ENCODE measurements around the gene ADI1.

GRCh38 chr2:3491306-3491705, 28.0 kb downstream of the ADI1 start:
- no peak for TF ChIP-seq CTCF (IDR thresholded peaks at IDR 0.05)
- TF ChIP-seq POLR2A (IDR thresholded peaks at IDR 0.05): no peak
